Subcutaneous abdominal adipose tissue (tissue), 5 donors: ENCODE data around the gene HS3ST6.
"Not testable (repeated sequence)": the region's sequence is repeated elsewhere in the genome, so short reads cannot be mapped to it uniquely, and the experiment has no call there.

Experiments used
- H3K27ac ChIP-seq: one replicate; pipeline ENCODE4 v1.7.0; 2013; ENCODE audit warnings: low read depth, mild to moderate bottlenecking, inconsistent platforms, low read length, moderate library complexity
- H3K27me3 ChIP-seq, 5 donors: one replicate each; pipeline ENCODE4 v1.7.0; 2013; ENCODE audit warnings: low read length in 5 of 5, inconsistent platforms in 1 of 5; ENCODE audit not compliant: control insufficient read depth in 5 of 5, insufficient read depth in 4 of 5
- H3K36me3 ChIP-seq, 5 donors: one replicate each; pipeline ENCODE4 v1.7.0; 2013; ENCODE audit warnings: low read length in 5 of 5; ENCODE audit not compliant: control insufficient read depth in 5 of 5, insufficient read depth in 5 of 5
- H3K4me1 ChIP-seq, 5 donors: one replicate each; pipeline ENCODE4 v1.7.0; 2013; ENCODE audit warnings: low read length in 5 of 5, mild to moderate bottlenecking in 3 of 5, moderate library complexity in 1 of 5; ENCODE audit not compliant: control insufficient read depth in 5 of 5, insufficient read depth in 5 of 5
- H3K4me3 ChIP-seq, 5 donors: one replicate each; pipeline ENCODE4 v1.7.0; 2013; ENCODE audit warnings: low read length in 5 of 5, low read depth in 1 of 5
- H3K9ac ChIP-seq, 5 donors: one replicate each; pipeline ENCODE4 v1.7.0; 2013; ENCODE audit warnings: low read length in 5 of 5, mild to moderate bottlenecking in 4 of 5, moderate library complexity in 3 of 5
- H3K9me3 ChIP-seq, 5 donors: one replicate each; pipeline ENCODE4 v1.7.0; 2013; ENCODE audit warnings: low read length in 5 of 5; ENCODE audit not compliant: control insufficient read depth in 5 of 5
- donor health status: healthy.
- donor health status: healthy.
- donor health status: healthy.
- donor health status: healthy.
- donor health status: healthy.

HS3ST6 gene

DNA sequence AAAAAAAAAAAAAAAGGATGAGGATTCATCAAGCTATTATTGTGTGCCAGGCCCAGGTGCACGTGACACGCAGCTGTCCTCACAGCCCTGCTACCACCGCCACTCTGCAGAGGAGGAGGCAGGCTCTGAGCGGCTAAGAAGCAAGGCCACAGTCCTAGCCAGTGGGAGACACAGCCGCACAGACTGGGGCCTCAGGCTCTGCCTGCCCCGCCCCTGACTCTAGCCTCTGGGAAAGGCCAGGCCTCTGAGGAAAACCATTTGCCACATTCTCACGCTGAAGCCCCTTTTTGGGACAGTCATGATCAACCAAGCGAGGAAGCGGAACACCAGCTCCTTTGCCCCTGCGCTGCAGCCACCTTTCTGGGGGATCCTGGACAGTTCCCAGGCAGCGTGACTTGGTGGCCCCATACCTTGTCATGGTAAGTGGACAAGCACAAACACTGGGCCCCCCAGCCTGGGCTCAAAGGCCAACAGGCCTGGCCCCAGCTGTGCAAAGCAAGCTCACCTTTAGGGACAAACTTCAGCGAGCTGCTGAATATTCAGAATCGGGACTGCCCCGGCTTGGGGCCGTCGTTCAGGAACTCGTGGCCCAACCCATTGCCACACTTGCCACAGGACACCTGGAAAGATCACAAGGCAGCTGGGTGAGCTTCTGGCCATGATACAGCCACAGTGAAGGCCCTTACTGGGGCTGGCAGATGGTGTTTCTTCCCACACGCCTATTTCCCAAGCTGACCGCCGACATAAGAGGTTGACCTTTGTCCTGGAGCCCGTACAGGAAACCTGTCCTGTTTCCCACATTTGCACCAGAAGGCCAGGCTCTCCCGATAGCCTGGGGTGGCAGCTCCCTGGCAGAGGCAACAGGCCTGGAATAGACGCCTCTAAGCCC lies 22.3 kb upstream of the HS3ST6 start:
- peak overlapping the region in 1 of 5 donors; percentile 78 for H3K9ac ChIP-seq
- peak overlapping the region; percentile 69 for H3K27ac ChIP-seq
- no peaks in the 10 kb centered on the region for H3K9me3 ChIP-seq
- H3K4me3 ChIP-seq: peak overlapping the region in 2 of 5 donors; percentile 10 to 11
- H3K4me1 ChIP-seq: peaks cover 11 to 40% (median 28%) of the 10 kb centered on the region in 5 donors
- peaks cover 0 to 43% (median 30%) of the 10 kb centered on the region in 5 donors for H3K36me3 ChIP-seq
- H3K27me3 ChIP-seq: no peaks in the 10 kb centered on the region

DNA sequence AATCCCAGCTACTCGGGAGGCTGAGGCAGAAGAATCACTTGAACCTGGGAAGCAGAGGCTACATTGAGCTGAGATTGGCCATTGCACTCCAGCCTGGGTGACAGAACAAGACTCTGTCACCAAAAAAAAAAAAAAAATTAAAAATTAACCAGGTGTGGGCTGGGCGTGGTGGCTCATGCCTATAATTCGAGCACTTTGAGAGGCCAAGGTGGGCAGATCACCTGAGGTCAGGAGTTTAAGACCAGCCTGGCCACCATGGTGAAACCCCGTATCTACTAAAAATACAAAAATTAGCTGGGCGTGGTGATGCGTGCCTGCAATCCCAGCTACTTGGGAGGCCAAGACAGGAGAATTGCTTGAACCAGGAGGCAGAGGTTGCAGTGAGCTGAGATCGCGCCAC lies 21.6 kb upstream of the HS3ST6 start:
- H3K9ac ChIP-seq, H3K27ac ChIP-seq, H3K27me3 ChIP-seq, H3K4me3 ChIP-seq, H3K9me3 ChIP-seq: not testable (repeated sequence)
- H3K36me3 ChIP-seq: peaks cover 0 to 43% (median 30%) of the 10 kb centered on the region in 5 donors
- peaks cover 11 to 40% (median 28%) of the 10 kb centered on the region in 5 donors for H3K4me1 ChIP-seq

DNA sequence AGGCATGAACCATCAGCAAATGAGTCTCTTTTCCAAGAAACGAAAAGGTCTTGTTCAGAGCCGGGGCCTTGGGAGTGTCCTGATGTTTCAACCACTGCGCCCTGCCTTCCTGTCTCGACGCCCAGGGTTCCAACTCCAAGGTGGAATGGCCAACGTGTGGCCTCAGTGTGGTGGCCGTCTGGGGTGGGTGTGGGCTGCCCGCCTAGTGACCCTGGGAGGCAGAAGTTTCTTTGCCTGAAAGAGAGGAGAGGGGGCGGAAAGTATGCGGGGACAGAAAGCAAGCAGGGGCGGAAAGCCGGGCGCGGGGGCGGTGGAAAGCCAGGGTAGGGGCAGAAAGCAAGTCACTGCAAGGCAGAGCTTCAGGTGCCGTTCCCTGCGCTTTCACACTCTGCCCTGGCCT lies 20.7 kb upstream of the HS3ST6 start:
- Histone ChIP-seq H3K9me3 (no peaks in the 10 kb centered on the region), H3K4me1 (peaks cover 11 to 37% (median 28%) of the 10 kb centered on the region in 5 donors), H3K27ac (no peak overlapping the region), H3K9ac (no peak overlapping the region), H3K36me3 (peaks cover 0 to 43% (median 30%) of the 10 kb centered on the region in 5 donors), H3K4me3 (no peak overlapping the region), H3K27me3 (no peaks in the 10 kb centered on the region)

GRCh38 chr16:1938316-1938715 lies 20.1 kb upstream of the HS3ST6 start:
- peaks cover 11 to 31% (median 26%) of the 10 kb centered on the region in 5 donors for H3K4me1 ChIP-seq
- peaks cover 0 to 3% (median 3%) of the 10 kb centered on the region in 5 donors for H3K27me3 ChIP-seq
- H3K9me3 ChIP-seq: no peaks in the 10 kb centered on the region
- H3K9ac ChIP-seq: peak overlapping the region in 1 of 5 donors; percentile 2
- peaks cover 0 to 43% (median 30%) of the 10 kb centered on the region in 5 donors for H3K36me3 ChIP-seq
- H3K4me3 ChIP-seq: no peak overlapping the region
- H3K27ac ChIP-seq: no peak overlapping the region

- Histone ChIP-seq H3K36me3 (peaks cover 0 to 43% (median 30%) of the 10 kb centered on the region in 5 donors), H3K4me3 (no peak overlapping the region), H3K9ac (no peak overlapping the region), H3K27me3 (peaks cover 3 to 12% (median 6%) of the 10 kb centered on the region in 5 donors), H3K27ac (no peak overlapping the region), H3K9me3 (no peaks in the 10 kb centered on the region), H3K4me1 (peaks cover 5 to 20% (median 16%) of the 10 kb centered on the region in 5 donors)
These were observed 18.8 kb upstream of the HS3ST6 start for GRCh38 chr16:1936945-1937479.

GRCh38 chr16:1933097-1933661 lies 15.0 kb upstream of the HS3ST6 start:
- no peak overlapping the region for H3K27ac ChIP-seq
- peaks cover 0 to 16% (median 8%) of the 10 kb centered on the region in 5 donors for H3K36me3 ChIP-seq
- H3K9me3 ChIP-seq: no peaks in the 10 kb centered on the region
- no peak overlapping the region for H3K4me3 ChIP-seq
- H3K27me3 ChIP-seq: peaks cover 3 to 12% (median 6%) of the 10 kb centered on the region in 5 donors
- H3K9ac ChIP-seq: no peak overlapping the region
- peaks cover 0 to 8% (median 8%) of the 10 kb centered on the region in 5 donors for H3K4me1 ChIP-seq

DNA sequence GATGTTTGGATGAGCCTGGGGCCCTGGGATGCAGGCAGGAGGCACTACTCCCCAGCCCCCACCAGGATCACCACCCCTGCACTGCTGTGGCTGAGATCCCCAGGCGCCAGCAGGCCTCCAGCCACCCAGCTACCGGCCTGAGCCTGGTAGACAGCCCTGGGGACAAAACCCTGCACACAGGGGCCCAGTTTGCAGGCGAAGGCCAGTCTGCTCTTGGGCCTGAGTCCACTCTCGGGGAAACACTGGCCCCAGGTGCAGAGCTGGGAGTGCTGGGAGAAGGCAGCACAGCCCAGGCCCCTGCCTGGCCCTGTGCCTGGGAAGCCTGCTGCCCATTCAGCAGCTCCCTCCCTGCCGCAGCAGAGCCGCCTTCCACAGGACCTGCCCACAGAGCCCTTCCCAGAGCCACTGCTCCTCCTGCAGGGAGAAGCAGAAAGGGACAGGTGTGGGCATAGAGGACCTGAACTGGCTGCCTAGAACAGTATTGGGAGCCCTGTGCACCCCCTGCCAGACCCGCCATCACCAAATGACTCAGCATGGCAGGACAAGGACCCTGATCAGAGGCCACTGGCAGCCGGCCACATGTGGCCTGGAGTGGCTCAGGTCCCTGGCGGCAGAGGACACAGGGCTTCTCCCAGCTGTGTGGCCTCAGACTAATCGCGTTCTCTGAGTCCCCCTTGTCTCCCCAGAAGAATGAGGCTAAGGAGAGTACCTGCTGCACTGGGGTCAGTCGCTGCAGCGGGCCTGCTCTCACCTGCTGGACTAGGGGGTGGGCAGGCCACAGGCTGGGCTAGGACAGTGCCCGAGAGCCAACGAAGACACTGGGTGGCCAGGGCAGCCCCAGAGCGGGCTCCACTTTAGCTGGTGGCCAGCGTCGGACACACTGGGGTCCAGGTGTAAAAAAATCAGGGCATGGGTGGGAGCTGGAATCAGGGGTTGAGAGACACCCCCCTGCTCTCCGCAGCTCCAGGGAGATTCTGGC lies 14.1 kb upstream of the HS3ST6 start:
- H3K9me3 ChIP-seq: no peaks in the 10 kb centered on the region
- peaks cover 0 to 8% (median 8%) of the 10 kb centered on the region in 5 donors for H3K4me1 ChIP-seq
- no peak overlapping the region for H3K27ac ChIP-seq
- no peak overlapping the region for H3K4me3 ChIP-seq
- no peak overlapping the region for H3K9ac ChIP-seq
- peaks cover 0 to 7% (median 3%) of the 10 kb centered on the region in 5 donors for H3K36me3 ChIP-seq
- H3K27me3 ChIP-seq: peaks cover 3 to 12% (median 6%) of the 10 kb centered on the region in 5 donors

DNA sequence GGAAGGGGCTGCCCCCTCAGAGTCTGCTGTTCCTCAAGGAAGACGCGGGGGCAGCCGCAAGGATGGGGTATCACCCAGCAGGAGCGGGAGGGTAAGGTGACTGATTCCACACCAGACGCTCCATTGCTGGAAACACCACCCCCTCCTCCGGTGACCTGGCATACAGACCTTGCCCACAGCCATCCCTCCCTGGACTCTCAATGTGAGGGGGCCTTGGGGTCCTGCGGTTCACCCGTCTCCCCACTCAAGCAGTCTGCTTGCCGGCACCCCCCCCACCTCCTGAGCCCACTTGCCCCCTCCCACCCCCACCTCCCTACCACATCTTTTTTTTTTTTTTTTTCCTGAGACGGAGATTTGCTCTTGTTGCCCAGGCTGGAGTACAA lies 12.1 kb upstream of the HS3ST6 start:
- Histone ChIP-seq H3K4me3 (no peak overlapping the region), H3K9ac (no peak overlapping the region), H3K27ac (no peak overlapping the region), H3K36me3 (no peaks in the 10 kb centered on the region), H3K4me1 (peaks cover 0 to 8% (median 8%) of the 10 kb centered on the region in 5 donors), H3K9me3 (no peaks in the 10 kb centered on the region), H3K27me3 (peaks cover 3 to 14% (median 6%) of the 10 kb centered on the region in 5 donors)

- Histone ChIP-seq H3K9ac (peak overlapping the region in 2 of 5 donors; percentile 30 to 41), H3K4me1 (peaks cover 0 to 8% (median 8%) of the 10 kb centered on the region in 5 donors), H3K36me3 (no peaks in the 10 kb centered on the region), H3K9me3 (no peaks in the 10 kb centered on the region), H3K27me3 (peaks cover 3 to 15% (median 6%) of the 10 kb centered on the region in 5 donors), H3K4me3 (peak overlapping the region in 4 of 5 donors; percentile 57 to 70 (median 62)), H3K27ac (no peak overlapping the region)
These were observed 11.5 kb upstream of the HS3ST6 start for GRCh38 chr16:1929578-1930337.
